COLO829 (cell line): Measurements from ENCODE around the gene FTCD.

ENCODE experiments used
- DNase-seq: peaks from one replicate; pipeline ENCODE4 v3.0.0; 2012; ENCODE audit warnings: low spot score

The FTCD gene

GRCh38 chr21:46136739-46137349, 18.5 kb downstream of the FTCD start:
- DNase-seq: no peak

GRCh38 chr21:46135782-46136395, 19.5 kb downstream of the FTCD start:
- no peak for DNase-seq

- no peak for DNase-seq
These were observed 23.3 kb downstream of the FTCD start for GRCh38 chr21:46131838-46132651.

- DNase-seq: no peak
These were observed 23.9 kb downstream of the FTCD start for GRCh38 chr21:46131588-46131837.

- no peak for DNase-seq
These were observed 24.4 kb downstream of the FTCD start for GRCh38 chr21:46130831-46131587.

- no peak for DNase-seq
These were observed 25.3 kb downstream of the FTCD start for GRCh38 chr21:46129846-46130651.

GRCh38 chr21:46128933-46129571, 26.3 kb downstream of the FTCD start:
- no peak for DNase-seq

GRCh38 chr21:46128106-46128932, 27.1 kb downstream of the FTCD start:
- no peak for DNase-seq

GRCh38 chr21:46127239-46128105, 27.9 kb downstream of the FTCD start:
- no peak for DNase-seq

GRCh38 chr21:46126309-46127238, 28.8 kb downstream of the FTCD start:
- DNase-seq: no peak

- DNase-seq: no peak
These were observed 29.5 kb downstream of the FTCD start for GRCh38 chr21:46125846-46126301.

- no peak for DNase-seq
These were observed 30.2 kb downstream of the FTCD start for GRCh38 chr21:46124926-46125845.

- DNase-seq: no peak
These were observed 31.1 kb downstream of the FTCD start for GRCh38 chr21:46124083-46124925.

GRCh38 chr21:46122758-46123683, 32.4 kb downstream of the FTCD start:
- DNase-seq: no peak

GRCh38 chr21:46122237-46122671, 33.1 kb downstream of the FTCD start:
- peak; percentile 22 for DNase-seq
